Activated CD4-positive, CD25-positive, alpha-beta regulatory T cell treated with anti-CD3 and anti-CD28 coated beads, Interleukin-2, amount 50 U/mL, for 16 hours (primary cell): ENCODE results near the gene CRIM1.

ENCODE experiments used
- DNase-seq: peaks from one replicate; pipeline ENCODE4 v3.0.0-alpha.2; 2020; ENCODE audit warnings: low read depth, low spot score

CRIM1 gene

GRCh38 chr2:36520431-36520830, 164.9 kb downstream of the CRIM1 start:
- no peak for DNase-seq

- no peak for DNase-seq
Measured at GRCh38 chr2:36523153-36523552, 167.6 kb downstream of the CRIM1 start.

GRCh38 chr2:36525245-36525644, 169.7 kb downstream of the CRIM1 start:
- DNase-seq: no peak

GRCh38 chr2:36526226-36526625, 170.6 kb downstream of the CRIM1 start:
- no peak for DNase-seq

- no peak for DNase-seq
Measured at GRCh38 chr2:36528274-36528673, 172.7 kb downstream of the CRIM1 start.

- DNase-seq: no peak
Measured at GRCh38 chr2:36528766-36529392, 173.3 kb downstream of the CRIM1 start.

GRCh38 chr2:36530178-36530982, 174.8 kb downstream of the CRIM1 start:
- DNase-seq: no peak

GRCh38 chr2:36530983-36531354, 175.4 kb downstream of the CRIM1 start:
- DNase-seq: no peak

GRCh38 chr2:36534275-36534799, 178.8 kb downstream of the CRIM1 start:
- DNase-seq: no peak

GRCh38 chr2:36535099-36535498, 179.5 kb downstream of the CRIM1 start:
- no peak for DNase-seq

- no peak for DNase-seq
Measured at GRCh38 chr2:36536776-36537175, 181.2 kb downstream of the CRIM1 start.

- no peak for DNase-seq
Measured at GRCh38 chr2:36538335-36538734, 182.8 kb downstream of the CRIM1 start.

- DNase-seq: no peak
Measured at GRCh38 chr2:36539631-36540030, 184.1 kb downstream of the CRIM1 start.

- no peak for DNase-seq
Measured at GRCh38 chr2:36540986-36541754, 185.6 kb downstream of the CRIM1 start.

GRCh38 chr2:36541891-36542595, 186.5 kb downstream of the CRIM1 start:
- DNase-seq: no peak

GRCh38 chr2:36544638-36545338, 189.2 kb downstream of the CRIM1 start:
- DNase-seq: no peak

- no peak for DNase-seq
Measured at GRCh38 chr2:36545871-36546416, 190.4 kb downstream of the CRIM1 start.

GRCh38 chr2:36547906-36548305, 192.3 kb downstream of the CRIM1 start:
- DNase-seq: no peak

- DNase-seq: no peak
Measured at GRCh38 chr2:36549165-36549574, 193.6 kb downstream of the CRIM1 start.

- no peak for DNase-seq
Measured at GRCh38 chr2:36550006-36550405, 194.4 kb downstream of the CRIM1 start.

- DNase-seq: no peak
Measured at GRCh38 chr2:36553683-36554082, 198.1 kb downstream of the CRIM1 start.
